Thyroid gland (tissue), 4 donors: ENCODE results near the gene CDC25B.

ENCODE experiments used
- CTCF ChIP-seq, 6 experiments: fragments of 200-600 bp in 3 of 6; fragments of 450-650 bp in 3 of 6; sonication (generic) in 3 of 6; IDR thresholded peaks; one replicate each; pipeline ENCODE4 v1.5.1; 2016 to 2019; ENCODE audit warnings: antibody characterized with exemption in 6 of 6, mild to moderate bottlenecking in 2 of 6, inconsistent platforms in 1 of 6, moderate library complexity in 1 of 6
- POLR2A ChIP-seq, 2 donors: fragments of 450-650 bp; IDR thresholded peaks; one replicate each; pipeline ENCODE4 v1.6.1; 2017; ENCODE audit warnings: antibody characterized with exemption in 2 of 2, mild to moderate bottlenecking in 2 of 2, moderate library complexity in 1 of 2

- peak; percentile 38 to 99 (median 81) for TF ChIP-seq CTCF (IDR thresholded peaks at IDR 0.05)
- TF ChIP-seq POLR2A (IDR thresholded peaks at IDR 0.05) = peak in 1 of 2 donors; percentile 57
Observed at GRCh38 chr20:3786665-3787323, 9.3 kb upstream of the CDC25B start, which contains the start of gene CENPB.
